PC-3 (cell line): ENCODE data around the gene HSH2D. TPM values are rescaled to one million over a fixed set of nuclear protein-coding genes. Genes with fewer than 3 reads are reported as not detected.

Experiments
- ATAC-seq: fragments of 200-7000 bp; cut with Tn5 transposase; 2 replicates; pipeline ENCODE4 v1.9.1; 2020; ENCODE audit warnings: mild to moderate bottlenecking, moderate library complexity
- BruUV-seq: library from RNA; stranded (reverse); fragments of 400-500 nt; replicated peaks from 2 replicates; lab custom pipeline; 2021; lab: Mats Ljungman, UMichigan
- CTCF ChIA-PET: fragments of 300-600 bp; sonication (Branson Sonifier 250); formaldehyde crosslinking; loops from one replicate; lab custom pipeline; 2022; ENCODE audit warnings: antibody characterized with exemption; lab: Charles Lee
- POLR2A ChIA-PET: fragments of 300-600 bp; sonication (Branson Sonifier 250); formaldehyde crosslinking; loops from one replicate; lab custom pipeline; 2022; ENCODE audit warnings: antibody characterized with exemption; ENCODE audit not compliant: unreplicated experiment; lab: Charles Lee
- DNase-seq: peaks from one replicate; pipeline ENCODE4 v3.0.0-alpha.2; 2015
- H2AFZ ChIP-seq: fragments of 300-600 bp; sonication (generic); 2 replicates; pipeline ENCODE4 v1.6.0; 2016; ENCODE audit warnings: antibody characterized with exemption, low read length
- H3F3A ChIP-seq: fragments of 300-600 bp; sonication (generic); one replicate; pipeline ENCODE4 v1.6.0; 2017; ENCODE audit warnings: antibody characterized with exemption, low read length, control low read depth, mild to moderate bottlenecking; ENCODE audit not compliant: unreplicated experiment
- H3K27ac ChIP-seq: fragments of 300-600 bp; sonication (generic); 2 replicates; pipeline ENCODE4 v1.5.1; 2016; ENCODE audit warnings: mild to moderate bottlenecking, low read length
- H3K27me3 ChIP-seq: fragments of 300-600 bp; sonication (generic); 2 replicates; pipeline ENCODE4 v1.6.1; 2016; ENCODE audit warnings: low read length, mixed read lengths
- H3K36me3 ChIP-seq: fragments of 300-600 bp; sonication (generic); 2 replicates; pipeline ENCODE4 v1.6.1; 2016; ENCODE audit warnings: low read depth, mixed run types, low read length, mixed read lengths
- H3K4me1 ChIP-seq: fragments of 300-600 bp; sonication (generic); 2 replicates; pipeline ENCODE4 v1.5.1; 2016; ENCODE audit warnings: low read length; ENCODE audit not compliant: insufficient read depth
- H3K4me2 ChIP-seq: fragments of 300-600 bp; sonication (generic); 2 replicates; pipeline ENCODE4 v1.6.0; 2016; ENCODE audit warnings: low read length
- H3K4me3 ChIP-seq: fragments of 300-600 bp; sonication (generic); 2 replicates; pipeline ENCODE4 v1.5.1; 2016; ENCODE audit warnings: mild to moderate bottlenecking, low read length, mixed read lengths
- H3K79me2 ChIP-seq: fragments of 300-600 bp; sonication (generic); 2 replicates; pipeline ENCODE4 v1.6.1; 2017; ENCODE audit warnings: low read length, mixed read lengths
- H3K9ac ChIP-seq: fragments of 300-600 bp; sonication (generic); 2 replicates; pipeline ENCODE4 v1.6.0; 2016; ENCODE audit warnings: mild to moderate bottlenecking, low read length
- H3K9me2 ChIP-seq: fragments of 300-600 bp; sonication (generic); replicated peaks from 2 replicates; pipeline ENCODE4 v1.6.1; 2016; ENCODE audit warnings: mixed run types, low read length, mixed read lengths
- H3K9me3 ChIP-seq: fragments of 300-600 bp; sonication (generic); 2 replicates; pipeline ENCODE4 v1.6.1; 2016; ENCODE audit warnings: low read length, mixed read lengths
- H4K20me1 ChIP-seq: fragments of 300-600 bp; sonication (generic); 2 replicates; pipeline ENCODE4 v1.6.1; 2016; ENCODE audit warnings: low read length, mixed read lengths
- CTCF ChIP-seq: fragments of 300-600 bp; sonication (generic); conservative IDR thresholded peaks from 2 replicates; pipeline ENCODE4 v1.5.1; 2017; ENCODE audit warnings: antibody characterized with exemption, low read depth, mild to moderate bottlenecking, low read length
- EZH2 ChIP-seq: fragments of 300-600 bp; sonication (generic); IDR thresholded peaks from one replicate; pipeline ENCODE4 v1.6.1; 2017; ENCODE audit warnings: antibody characterized with exemption, mild to moderate bottlenecking, low read length; ENCODE audit not compliant: unreplicated experiment
- EZH2phosphoT487 ChIP-seq: fragments of 300-600 bp; sonication (generic); IDR thresholded peaks from 2 replicates; pipeline ENCODE4 v1.6.1; 2018; ENCODE audit warnings: mild to moderate bottlenecking, antibody characterized with exemption, low read length, borderline replicate concordance
- intact Hi-C: fragments of 100-400 bp; cut with micrococcal nuclease; formaldehyde crosslinking; loops from 2 replicates; pipeline ENCODE4 v1.9.0; 2023
- total RNA-seq: library from RNA; depleted of rRNA; stranded (reverse); fragments of >200 nt; gene quantifications from 2 replicates; pipeline ENCODE4 v1.2.3, GENCODE V29; 2014

Gene HSH2D
- total RNA-seq, 1 experiment from 2014 or later, result 14.5 TPM

GRCh38 chr19:16202320-16203255, 59.1 kb downstream of the HSH2D start:
- Histone ChIP-seq H3K79me2 (peaks cover 26% of the 10 kb centered on the region), H3K4me2 (no peak overlapping the region), H2AFZ (no peak overlapping the region), H3F3A (no peaks in the 10 kb centered on the region), H3K9ac (no peak overlapping the region), H3K27ac (no peak overlapping the region), H3K9me3 (no peaks in the 10 kb centered on the region), H3K4me3 (no peak overlapping the region), H4K20me1 (no peaks in the 10 kb centered on the region), H3K9me2 (no peaks in the 10 kb centered on the region), H3K36me3 (no peaks in the 10 kb centered on the region; the same call in 1 of the 2 replicates), H3K4me1 (peaks cover 8% of the 10 kb centered on the region; the same call in 1 of the 2 replicates), H3K27me3 (no peaks in the 10 kb centered on the region)
- CTCF ChIA-PET, result no interaction called here
- ATAC-seq (no peak), DNase-seq (no peak)
- TF ChIP-seq EZH2 (no peak), CTCF (no peak)
- POLR2A ChIA-PET, result no interaction called here
- intact Hi-C loops, result no loop called here
- BruUV-seq, result no TSS peak

- POLR2A ChIA-PET, result no interaction called here
- no peak overlapping the region for H3K9ac ChIP-seq
- peaks cover 8% of the 10 kb centered on the region; the same call in 1 of the 2 replicates for H3K4me1 ChIP-seq
- no peaks in the 10 kb centered on the region for H3F3A ChIP-seq
- ATAC-seq, result no peak
- H2AFZ ChIP-seq, result no peak overlapping the region
- H3K9me2 ChIP-seq, result no peaks in the 10 kb centered on the region
- H3K4me2 ChIP-seq, result no peak overlapping the region
- BruUV-seq, result no TSS peak
- H3K27ac ChIP-seq, result no peak overlapping the region
- H3K9me3 ChIP-seq, result no peaks in the 10 kb centered on the region
- peaks cover 20% of the 10 kb centered on the region for H3K79me2 ChIP-seq
- no peaks in the 10 kb centered on the region; the same call in 1 of the 2 replicates for H3K36me3 ChIP-seq
- no peaks in the 10 kb centered on the region for H4K20me1 ChIP-seq
- no peak overlapping the region for H3K4me3 ChIP-seq
- intact Hi-C loops, result no loop called here
- no peak for DNase-seq
- CTCF ChIA-PET, result no interaction called here
- TF ChIP-seq EZH2, result no peak
- no peak for TF ChIP-seq CTCF
- no peak for TF ChIP-seq EZH2phosphoT487
- H3K27me3 ChIP-seq, result no peaks in the 10 kb centered on the region
Observed at GRCh38 chr19:16203256-16204004, 59.9 kb downstream of the HSH2D start.
